GM12873 (cell line): ENCODE results near the gene ZBTB39.

Experiments used
- CTCF ChIP-seq: IDR thresholded peaks from 2 replicates; pipeline ENCODE4 v1.5.1; 2012; ENCODE audit warnings: low read depth, mild to moderate bottlenecking, moderate library complexity, low read length, control low read depth; ENCODE audit not compliant: insufficient read depth; ENCODE audit errors: missing control alignments

The ZBTB39 gene

DNA sequence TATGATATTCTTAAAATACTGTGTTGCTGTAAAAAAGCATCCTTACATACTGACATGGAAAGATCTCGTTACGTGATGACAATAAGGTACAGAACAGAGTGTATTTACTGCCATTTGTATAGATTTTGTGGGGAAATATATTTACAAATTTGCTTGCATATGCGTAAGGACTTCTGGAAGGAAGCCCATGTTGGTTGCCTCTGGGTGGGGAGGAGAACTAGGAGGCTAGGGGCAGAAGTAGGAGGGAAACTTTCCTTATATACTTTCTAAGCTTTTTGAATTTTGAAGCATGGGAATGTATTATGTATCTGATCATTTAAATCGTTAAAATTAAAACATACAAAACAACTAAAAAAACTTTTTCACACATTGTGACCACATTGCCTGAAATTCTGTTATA is 33.9 kb upstream of the ZBTB39 start:
- no peak for TF ChIP-seq CTCF

DNA sequence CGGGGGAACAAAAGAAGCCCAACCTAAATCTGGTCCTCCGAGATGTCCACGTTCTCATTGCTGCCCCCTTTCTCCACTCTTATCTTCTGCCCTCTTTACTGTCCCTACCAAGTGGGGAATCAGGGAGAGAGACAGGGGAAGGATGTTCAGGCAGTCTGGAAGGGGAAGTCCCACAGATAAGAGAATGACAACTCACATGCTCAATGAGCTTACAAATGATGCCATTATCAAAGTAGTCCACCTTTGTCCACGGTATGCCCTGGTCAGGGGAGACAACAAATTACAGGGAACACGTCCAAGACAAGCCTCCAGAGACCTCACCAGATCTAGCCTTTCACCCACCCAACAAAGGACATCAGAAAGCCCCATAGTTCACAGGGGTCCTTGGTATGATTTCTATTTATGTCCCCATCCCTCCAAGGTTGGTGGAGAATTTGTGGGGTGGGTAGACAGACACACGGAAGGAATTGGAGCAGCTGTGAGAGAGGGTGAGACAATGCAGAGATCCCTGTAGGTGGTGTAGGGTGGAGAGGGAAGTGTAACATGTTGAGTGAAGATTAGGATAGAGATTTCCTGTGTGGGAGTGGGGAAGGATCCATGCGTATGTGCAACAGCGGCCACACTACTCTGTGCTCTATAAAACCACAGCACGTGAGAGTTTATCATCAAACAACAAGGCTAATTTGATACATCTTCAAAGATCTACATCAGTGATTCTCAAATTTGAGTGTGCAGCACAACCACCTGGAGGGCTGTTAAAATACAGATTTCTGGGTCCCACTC is 32.9 kb upstream of the ZBTB39 start:
- TF ChIP-seq CTCF: no peak

DNA sequence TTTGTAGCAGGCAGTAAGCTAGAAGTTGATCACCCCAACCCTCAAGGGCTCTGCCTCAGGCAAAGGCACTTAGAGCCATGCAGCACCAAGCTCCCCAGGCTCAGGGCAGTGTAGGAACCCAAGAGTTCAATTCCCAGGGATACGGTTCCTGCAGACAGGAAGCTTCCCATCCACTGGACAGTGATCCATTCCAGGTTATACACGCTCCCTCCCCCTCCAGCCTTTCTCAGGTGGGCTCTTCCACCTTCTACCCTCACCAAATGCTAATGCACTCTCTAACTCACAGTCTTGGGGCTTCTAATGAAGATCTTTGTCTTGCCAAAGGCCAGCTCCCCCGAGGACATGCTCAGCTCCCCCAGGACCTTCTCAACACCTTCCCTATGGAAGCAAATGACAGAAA is 30.9 kb upstream of the ZBTB39 start:
- TF ChIP-seq CTCF: no peak

GRCh38 chr12:57033431-57033830 is 27.1 kb upstream of the ZBTB39 start:
- no peak for TF ChIP-seq CTCF

GRCh38 chr12:57031789-57032188 is 25.4 kb upstream of the ZBTB39 start:
- no peak for TF ChIP-seq CTCF

- TF ChIP-seq CTCF: peak; percentile 41
Observed at GRCh38 chr12:57031138-57031725, 24.9 kb upstream of the ZBTB39 start.

DNA sequence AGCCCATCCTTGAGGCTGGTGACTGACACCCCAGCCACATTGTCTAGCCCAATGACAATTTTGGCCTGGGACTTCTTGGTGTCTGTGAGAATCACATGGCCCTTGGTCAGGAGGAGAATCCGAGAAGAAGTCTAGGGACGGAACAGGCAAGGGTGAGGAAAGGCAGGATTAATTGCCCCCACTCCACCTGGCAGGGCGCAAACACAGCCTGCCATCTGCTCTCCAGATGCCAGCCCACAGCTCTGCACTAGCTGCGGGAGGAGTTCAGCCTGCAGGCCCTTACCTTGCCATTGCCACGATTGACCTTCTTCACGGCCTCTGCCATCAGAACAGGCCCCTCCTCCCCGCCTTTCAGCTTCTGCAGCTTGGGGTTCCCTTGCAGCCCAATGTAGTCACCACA is 23.1 kb upstream of the ZBTB39 start:
- TF ChIP-seq CTCF: no peak
